H9 (cell line): Measurements from ENCODE around the gene TRPM2. TPM values are rescaled to one million over a fixed set of nuclear protein-coding genes. Genes with fewer than 3 reads are reported as not detected.

Experiments
- DNase-seq: peaks from one replicate; pipeline ENCODE4 v3.0.0-alpha.2; 2017
- H2AFZ ChIP-seq: one replicate; pipeline ENCODE4 v1.6.1; 2013; ENCODE audit warnings: mild to moderate bottlenecking, low read length, control low read depth, moderate library complexity
- H2AK5ac ChIP-seq: 2 replicates; pipeline ENCODE4 v1.6.1; 2013; ENCODE audit warnings: low read length, control low read depth, mixed read lengths; ENCODE audit not compliant: insufficient read length
- H2BK120ac ChIP-seq: one replicate; pipeline ENCODE4 v1.6.1; 2013; ENCODE audit warnings: low read depth, mild to moderate bottlenecking, low read length, control low read depth, inconsistent platforms; ENCODE audit not compliant: poor library complexity, severe bottlenecking
- H2BK12ac ChIP-seq: 2 replicates; pipeline ENCODE4 v1.6.1; 2013; ENCODE audit warnings: low read length, control low read depth, mixed read lengths, low read depth; ENCODE audit not compliant: insufficient read length
- H2BK15ac ChIP-seq: 2 replicates; pipeline ENCODE4 v1.6.1; 2013; ENCODE audit warnings: low read depth, low read length, control low read depth
- H2BK20ac ChIP-seq: one replicate; pipeline ENCODE4 v1.6.1; 2013; ENCODE audit warnings: low read depth, mild to moderate bottlenecking, low read length, control low read depth, inconsistent platforms; ENCODE audit not compliant: poor library complexity, severe bottlenecking
- H2BK5ac ChIP-seq: 2 replicates; pipeline ENCODE4 v1.6.1; 2013; ENCODE audit warnings: low read length, control low read depth, mixed read lengths; ENCODE audit not compliant: insufficient read length
- H3K14ac ChIP-seq: 2 replicates; pipeline ENCODE4 v1.6.1; 2013; ENCODE audit warnings: low read length, control low read depth; ENCODE audit not compliant: insufficient read depth
- H3K18ac ChIP-seq: 2 replicates; pipeline ENCODE4 v1.6.1; 2013; ENCODE audit warnings: low read depth, mild to moderate bottlenecking, mixed read lengths, low read length, control low read depth; ENCODE audit not compliant: insufficient read length
- H3K23ac ChIP-seq: 2 replicates; pipeline ENCODE4 v1.6.1; 2013; ENCODE audit warnings: low read length, control low read depth, mixed read lengths, low read depth; ENCODE audit not compliant: insufficient read length
- H3K23me2 ChIP-seq: 2 replicates; pipeline ENCODE4 v1.6.1; 2013; ENCODE audit warnings: low read depth, mild to moderate bottlenecking, mixed read lengths, low read length, control low read depth; ENCODE audit not compliant: insufficient read length, poor library complexity, severe bottlenecking
- H3K27ac ChIP-seq: 2 replicates; pipeline ENCODE4 v1.5.1; 2013; ENCODE audit warnings: low read length, control low read depth, mixed read lengths, low read depth; ENCODE audit not compliant: insufficient read length
- H3K27me3 ChIP-seq: 2 replicates; pipeline ENCODE4 v1.6.1; 2013; ENCODE audit warnings: low read length, control low read depth, inconsistent platforms; ENCODE audit not compliant: insufficient read depth
- H3K4ac ChIP-seq: 2 replicates; pipeline ENCODE4 v1.6.1; 2013; ENCODE audit warnings: low read depth, mild to moderate bottlenecking, control low read depth, inconsistent platforms, low read length, moderate library complexity
- H3K4me1 ChIP-seq: 2 replicates; pipeline ENCODE4 v1.6.1; 2013; ENCODE audit warnings: low read length, control low read depth, inconsistent platforms; ENCODE audit not compliant: insufficient read depth
- H3K4me2 ChIP-seq: 2 replicates; pipeline ENCODE4 v1.6.1; 2013; ENCODE audit warnings: low read length, control low read depth, mixed read lengths; ENCODE audit not compliant: insufficient read length, insufficient read depth
- H3K56ac ChIP-seq: 2 replicates; pipeline ENCODE4 v1.6.1; 2013; ENCODE audit warnings: low read depth, mild to moderate bottlenecking, mixed read lengths, low read length, control low read depth; ENCODE audit not compliant: insufficient read length
- H3K79me1 ChIP-seq: 2 replicates; pipeline ENCODE4 v1.6.1; 2013; ENCODE audit warnings: low read depth, mild to moderate bottlenecking, moderate library complexity, low read length, control low read depth, inconsistent platforms; ENCODE audit not compliant: insufficient read depth, poor library complexity, severe bottlenecking
- H3K79me2 ChIP-seq: 2 replicates; pipeline ENCODE4 v1.6.1; 2013; ENCODE audit warnings: low read length, control low read depth, inconsistent platforms; ENCODE audit not compliant: insufficient read depth
- H3K9ac ChIP-seq: 2 replicates; pipeline ENCODE4 v1.6.1; 2013; ENCODE audit warnings: low read length, control low read depth, mixed read lengths; ENCODE audit not compliant: insufficient read length; ENCODE audit errors: extremely low read depth
- H3K9me3 ChIP-seq: one replicate; pipeline ENCODE4 v1.6.1; 2013; ENCODE audit warnings: low read depth, low read length, inconsistent platforms; ENCODE audit not compliant: control insufficient read depth
- H3T11ph ChIP-seq: one replicate; pipeline ENCODE4 v1.6.1; 2013; ENCODE audit warnings: mild to moderate bottlenecking, low read length, control low read depth, inconsistent platforms
- H4K20me1 ChIP-seq: one replicate; pipeline ENCODE4 v1.6.1; 2013; ENCODE audit not compliant: control insufficient read depth, insufficient read length, insufficient read depth
- H4K5ac ChIP-seq: 2 replicates; pipeline ENCODE4 v1.6.1; 2013; ENCODE audit warnings: low read depth, mild to moderate bottlenecking, mixed read lengths, low read length, control low read depth; ENCODE audit not compliant: insufficient read length
- H4K8ac ChIP-seq: replicated peaks from 2 replicates; pipeline ENCODE4 v1.6.1; 2013; ENCODE audit warnings: low read length, control low read depth, mixed read lengths, low read depth; ENCODE audit not compliant: insufficient read length
- H4K91ac ChIP-seq: 2 replicates; pipeline ENCODE4 v1.6.1; 2013; ENCODE audit warnings: low read depth, mild to moderate bottlenecking, moderate library complexity, mixed read lengths, low read length, control low read depth; ENCODE audit not compliant: insufficient read length
- H3K27ac Mint-ChIP-seq, 3 experiments: 2 replicates in 2 of 3; 3 replicates in 1 of 3; pipeline ENCODE4 v1.8.0; 2020 to 2021; ENCODE audit warnings: mixed read lengths in 3 of 3, mild to moderate bottlenecking in 1 of 3, moderate library complexity in 1 of 3
- H3K27me3 Mint-ChIP-seq: 2 replicates; pipeline ENCODE4 v1.8.0; 2021; ENCODE audit warnings: low read depth, mild to moderate bottlenecking, moderate library complexity, mixed read lengths
- H3K36me3 Mint-ChIP-seq, 3 experiments: 2 replicates in 2 of 3; 3 replicates in 1 of 3; pipeline ENCODE4 v1.8.0; 2020 to 2021; ENCODE audit warnings: low read depth in 3 of 3, mixed read lengths in 3 of 3; ENCODE audit not compliant: insufficient read depth in 1 of 3
- H3K4me1 Mint-ChIP-seq, 2 experiments: 2 replicates each; pipeline ENCODE4 v1.8.0; 2020; ENCODE audit warnings: mixed read lengths in 2 of 2
- H3K4me3 Mint-ChIP-seq, 2 experiments: 2 replicates in 1 of 2; 3 replicates in 1 of 2; pipeline ENCODE4 v1.8.0; 2020 to 2021; ENCODE audit warnings: mild to moderate bottlenecking in 2 of 2, mixed read lengths in 2 of 2, moderate library complexity in 1 of 2
- H3K9me3 Mint-ChIP-seq, 2 experiments: 2 replicates in 1 of 2; 3 replicates in 1 of 2; pipeline ENCODE4 v1.8.0; 2020; ENCODE audit warnings: mild to moderate bottlenecking in 2 of 2, mixed read lengths in 2 of 2, moderate library complexity in 1 of 2
- CTCF ChIP-seq: fragments of 200-600 bp; sonication (generic); conservative IDR thresholded peaks from 3 replicates; pipeline ENCODE4 v1.8.0; 2021; ENCODE audit warnings: antibody characterized with exemption, mild to moderate bottlenecking
- WGBS: extraction: QIAGEN DNeasy Blood & Tissue Kit; methylation state at CpG from one replicate; pipeline ENCODE4 v1.1.7; 2013; ENCODE audit warnings: missing lambda C conversion rate, low lambda C conversion rate, mixed read lengths; ENCODE audit not compliant: insufficient read length; ENCODE audit errors: extremely low coverage; 5-methylcytosine and 5-hydroxymethylcytosine counted together
- total RNA-seq: library from RNA; stranded (reverse); gene quantifications from 2 replicates; pipeline ENCODE4 v1.2.1, GENCODE V29; 2021

Gene TRPM2
- total RNA-seq, 1 experiment from 2014 or later, result 0.68 TPM

GRCh38 chr21:44329971-44330681 lies 23.3 kb upstream of the TRPM2 start:
- Histone ChIP-seq H2BK20ac (no peak overlapping the region), H3K27me3 (no peaks in the 10 kb centered on the region), H3K9me3 (no peaks in the 10 kb centered on the region), H4K91ac (no peak overlapping the region), H3K4ac (no peak overlapping the region), H4K20me1 (no peaks in the 10 kb centered on the region), H3T11ph (no peak overlapping the region), H2AFZ (no peak overlapping the region), H2BK5ac (no peak overlapping the region), H2BK12ac (no peak overlapping the region), H3K23ac (no peak overlapping the region), H4K8ac (no peak overlapping the region), H3K56ac (no peak overlapping the region), H2AK5ac (no peak overlapping the region), H2BK15ac (no peak overlapping the region), H3K79me1 (no peaks in the 10 kb centered on the region), H3K9ac (no peak overlapping the region), H3K27ac (no peak overlapping the region), H3K18ac (no peak overlapping the region), H3K14ac (no peak overlapping the region; the same call in 1 of the 2 replicates), H2BK120ac (no peak overlapping the region), H3K23me2 (no peaks in the 10 kb centered on the region), H4K5ac (no peak overlapping the region), H3K79me2 (no peaks in the 10 kb centered on the region), H3K4me1 (no peaks in the 10 kb centered on the region), H3K4me2 (no peak overlapping the region)
- Mint-ChIP-seq H3K4me1 (0 out of 4 replicates have a peak, but pooled peaks cover 0 to 3% of the 10 kb centered on the region in 2 experiments), H3K27ac (no peak overlapping the region; a peak in 1 of 7 replicates), H3K9me3 (no peaks in the 10 kb centered on the region), H3K36me3 (peaks cover 0 to 5% (median 0%) of the 10 kb centered on the region in 3 experiments; a peak in 2 of 7 replicates), H3K27me3 (no peaks in the 10 kb centered on the region), H3K4me3 (no peak overlapping the region)
- DNase-seq, result no peak
- no peak for TF ChIP-seq CTCF
- WGBS, result no CpG with 5 or more reads among the region's 44 CpGs
